WTC11 (cell line): ENCODE data around the gene MFN1. TPM values are rescaled to one million over a fixed set of nuclear protein-coding genes. Genes with fewer than 3 reads are reported as not detected.

Experiments
- ATAC-seq: fragments of 200-7000 bp; cut with Tn5 transposase; 2 replicates; pipeline ENCODE4 v1.10.0; 2021; ENCODE audit warnings: mild to moderate bottlenecking, moderate library complexity
- CTCF ChIA-PET: fragments of 300-600 bp; sonication (Branson Sonifier 250); formaldehyde crosslinking; loops from one replicate; lab custom pipeline; 2021; ENCODE audit warnings: antibody characterized with exemption; lab: Charles Lee
- POLR2A ChIA-PET: fragments of 350-600 bp; sonication (Branson Sonifier 250); formaldehyde crosslinking; loops from one replicate; lab custom pipeline; 2021; ENCODE audit warnings: antibody characterized with exemption; lab: Charles Lee
- DNase-seq: peaks from one replicate; pipeline ENCODE4 v3.0.0; 2021; ENCODE audit warnings: low spot score
- H3K27ac Mint-ChIP-seq: 2 replicates; pipeline ENCODE4 v1.8.0; 2021; ENCODE audit warnings: mixed read lengths
- H3K27me3 Mint-ChIP-seq: 2 replicates; pipeline ENCODE4 v1.8.0; 2021; ENCODE audit warnings: low read depth, mild to moderate bottlenecking, moderate library complexity, mixed read lengths
- H3K36me3 Mint-ChIP-seq: 2 replicates; pipeline ENCODE4 v1.8.0; 2021; ENCODE audit warnings: mixed read lengths
- H3K4me1 Mint-ChIP-seq: 2 replicates; pipeline ENCODE4 v1.8.0; 2022; ENCODE audit warnings: mixed read lengths
- H3K4me3 Mint-ChIP-seq: 2 replicates; pipeline ENCODE4 v1.8.0; 2021; ENCODE audit warnings: mild to moderate bottlenecking, moderate library complexity, mixed read lengths
- H3K9me3 Mint-ChIP-seq: 2 replicates; pipeline ENCODE4 v1.8.0; 2021; ENCODE audit warnings: mixed read lengths
- ATF1 ChIP-seq: sonication (generic); formaldehyde crosslinking; IDR thresholded peaks from 2 replicates; pipeline ENCODE4 v1.8.1; 2023; ENCODE audit warnings: mild to moderate bottlenecking, moderate library complexity, missing genetic modification reagents
- ESRRA ChIP-seq: sonication (generic); formaldehyde crosslinking; IDR thresholded peaks from 2 replicates; pipeline ENCODE4 v1.8.1; 2022; ENCODE audit warnings: mild to moderate bottlenecking, missing genetic modification reagents, borderline replicate concordance
- FOXJ3 ChIP-seq: sonication (generic); formaldehyde crosslinking; IDR thresholded peaks from 2 replicates; pipeline ENCODE4 v1.9.0; 2021; ENCODE audit warnings: missing genetic modification reagents, mild to moderate bottlenecking, borderline replicate concordance
- GRHL2 ChIP-seq: fragments of 250-450 bp; sonication (Bioruptor Pico); IDR thresholded peaks from 2 replicates; pipeline ENCODE4 v1.8.0; 2022; ENCODE audit warnings: mild to moderate bottlenecking, moderate library complexity; ENCODE audit not compliant: insufficient replicate concordance, severe bottlenecking
- IRF2 ChIP-seq: sonication (generic); formaldehyde crosslinking; IDR thresholded peaks from 2 replicates; pipeline ENCODE4 v1.8.0; 2022; ENCODE audit warnings: low read depth, missing genetic modification reagents, borderline replicate concordance
- JAZF1 ChIP-seq: fragments of 250-450 bp; sonication (Bioruptor Pico); IDR thresholded peaks from 2 replicates; pipeline ENCODE4 v1.9.0; 2021; ENCODE audit warnings: moderate library complexity, mild to moderate bottlenecking, inconsistent platforms
- JUN ChIP-seq: sonication (generic); formaldehyde crosslinking; IDR thresholded peaks from 2 replicates; pipeline ENCODE4 v1.8.0; 2023; ENCODE audit warnings: mild to moderate bottlenecking, missing genetic modification reagents
- MYBL2 ChIP-seq: sonication (generic); formaldehyde crosslinking; IDR thresholded peaks from 2 replicates; pipeline ENCODE4 v1.8.1; 2023; ENCODE audit warnings: mild to moderate bottlenecking, moderate library complexity, missing genetic modification reagents
- SMAD3 ChIP-seq: sonication (generic); formaldehyde crosslinking; IDR thresholded peaks from 2 replicates; pipeline ENCODE4 v1.8.0; 2022; ENCODE audit warnings: missing genetic modification reagents, mild to moderate bottlenecking, borderline replicate concordance
- SMAD4 ChIP-seq: sonication (generic); formaldehyde crosslinking; IDR thresholded peaks from 2 replicates; pipeline ENCODE4 v1.8.0; 2022; ENCODE audit warnings: mild to moderate bottlenecking, missing genetic modification reagents
- SP1 ChIP-seq: sonication (generic); formaldehyde crosslinking; conservative IDR thresholded peaks from 2 replicates; pipeline ENCODE4 v1.8.1; 2022; ENCODE audit warnings: missing genetic modification reagents
- TCF7 ChIP-seq: sonication (generic); formaldehyde crosslinking; IDR thresholded peaks from 2 replicates; pipeline ENCODE4 v1.8.0; 2022; ENCODE audit warnings: mild to moderate bottlenecking, low read depth, missing genetic modification reagents, moderate library complexity
- ZNF138 ChIP-seq: sonication (generic); formaldehyde crosslinking; conservative IDR thresholded peaks from 2 replicates; pipeline ENCODE4 v1.8.1; 2022; ENCODE audit warnings: mild to moderate bottlenecking, moderate library complexity, missing genetic modification reagents
- ZNF219 ChIP-seq: sonication (generic); formaldehyde crosslinking; IDR thresholded peaks from 2 replicates; pipeline ENCODE4 v1.8.0; 2023; ENCODE audit warnings: missing genetic modification reagents, mild to moderate bottlenecking, borderline replicate concordance
- total RNA-seq: library from RNA; stranded (reverse); gene quantifications from 3 replicates; pipeline ENCODE4 v1.2.3, GENCODE V29; 2021
- TF ChIP-seq, protein P1 (sequence below): sonication (generic); formaldehyde crosslinking; IDR thresholded peaks from 2 replicates; pipeline ENCODE4 v1.8.1; 2022; ENCODE audit warnings: missing genetic modification reagents, borderline replicate concordance
- TF ChIP-seq, protein P2 (sequence below): sonication (generic); formaldehyde crosslinking; IDR thresholded peaks from 2 replicates; pipeline ENCODE4 v1.8.1; 2022; ENCODE audit warnings: mild to moderate bottlenecking, moderate library complexity, missing genetic modification reagents
- TF ChIP-seq, protein P3 (sequence below): sonication (generic); formaldehyde crosslinking; IDR thresholded peaks from 2 replicates; pipeline ENCODE4 v1.8.1; 2023; ENCODE audit warnings: mild to moderate bottlenecking, missing genetic modification reagents
- TF ChIP-seq, protein P4 (sequence below): fragments of 250-450 bp; sonication (Bioruptor Pico); conservative IDR thresholded peaks from 2 replicates; pipeline ENCODE4 v1.9.0; 2021; ENCODE audit warnings: mild to moderate bottlenecking
- TF ChIP-seq, protein P5 (sequence below): sonication (generic); formaldehyde crosslinking; IDR thresholded peaks from 2 replicates; pipeline ENCODE4 v1.8.0; 2022; ENCODE audit warnings: mild to moderate bottlenecking, missing genetic modification reagents

MFN1 gene
- total RNA-seq, 1 experiment from 2014 or later = 42.7 TPM

DNA sequence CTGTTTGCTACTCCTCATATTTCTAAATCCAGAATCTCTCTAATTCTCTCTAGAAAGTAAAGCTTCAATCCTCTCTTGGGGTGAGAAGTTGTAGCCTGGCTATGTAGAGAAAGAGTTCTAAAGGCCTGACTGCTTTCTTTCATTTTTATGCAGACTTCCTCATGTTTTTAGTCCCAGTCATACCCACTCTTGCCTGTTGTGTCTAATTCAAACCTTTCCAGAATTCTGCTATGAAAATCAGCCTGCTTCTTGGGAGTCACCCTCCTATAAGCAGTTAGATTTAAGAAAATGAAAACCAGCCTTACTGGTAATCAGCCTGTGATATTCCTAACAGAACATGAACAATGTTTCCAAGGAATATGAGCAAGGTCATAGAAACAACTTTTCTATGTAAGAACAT lies 39.5 kb upstream of the MFN1 start (continued):
- TF ChIP-seq, protein P1, sequence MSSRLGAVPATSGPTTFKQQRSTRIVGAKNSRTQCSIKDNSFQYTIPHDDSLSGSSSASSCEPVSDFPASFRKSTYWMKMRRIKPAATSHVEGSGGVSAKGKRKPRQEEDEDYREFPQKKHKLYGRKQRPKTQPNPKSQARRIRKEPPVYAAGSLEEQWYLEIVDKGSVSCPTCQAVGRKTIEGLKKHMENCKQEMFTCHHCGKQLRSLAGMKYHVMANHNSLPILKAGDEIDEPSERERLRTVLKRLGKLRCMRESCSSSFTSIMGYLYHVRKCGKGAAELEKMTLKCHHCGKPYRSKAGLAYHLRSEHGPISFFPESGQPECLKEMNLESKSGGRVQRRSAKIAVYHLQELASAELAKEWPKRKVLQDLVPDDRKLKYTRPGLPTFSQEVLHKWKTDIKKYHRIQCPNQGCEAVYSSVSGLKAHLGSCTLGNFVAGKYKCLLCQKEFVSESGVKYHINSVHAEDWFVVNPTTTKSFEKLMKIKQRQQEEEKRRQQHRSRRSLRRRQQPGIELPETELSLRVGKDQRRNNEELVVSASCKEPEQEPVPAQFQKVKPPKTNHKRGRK (CRISPR knock-in tag) = no peak
- TF ChIP-seq JUN (no peak), ATF1 (no peak), SMAD3 (CRISPR knock-in tag) (no peak), ESRRA (CRISPR knock-in tag) (no peak), GRHL2 (CRISPR knock-in tag) (no peak), SMAD4 (CRISPR knock-in tag) (no peak)
- TF ChIP-seq, protein P2, sequence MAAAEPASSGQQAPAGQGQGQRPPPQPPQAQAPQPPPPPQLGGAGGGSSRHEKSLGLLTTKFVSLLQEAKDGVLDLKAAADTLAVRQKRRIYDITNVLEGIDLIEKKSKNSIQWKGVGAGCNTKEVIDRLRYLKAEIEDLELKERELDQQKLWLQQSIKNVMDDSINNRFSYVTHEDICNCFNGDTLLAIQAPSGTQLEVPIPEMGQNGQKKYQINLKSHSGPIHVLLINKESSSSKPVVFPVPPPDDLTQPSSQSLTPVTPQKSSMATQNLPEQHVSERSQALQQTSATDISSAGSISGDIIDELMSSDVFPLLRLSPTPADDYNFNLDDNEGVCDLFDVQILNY (CRISPR knock-in tag) = no peak

DNA sequence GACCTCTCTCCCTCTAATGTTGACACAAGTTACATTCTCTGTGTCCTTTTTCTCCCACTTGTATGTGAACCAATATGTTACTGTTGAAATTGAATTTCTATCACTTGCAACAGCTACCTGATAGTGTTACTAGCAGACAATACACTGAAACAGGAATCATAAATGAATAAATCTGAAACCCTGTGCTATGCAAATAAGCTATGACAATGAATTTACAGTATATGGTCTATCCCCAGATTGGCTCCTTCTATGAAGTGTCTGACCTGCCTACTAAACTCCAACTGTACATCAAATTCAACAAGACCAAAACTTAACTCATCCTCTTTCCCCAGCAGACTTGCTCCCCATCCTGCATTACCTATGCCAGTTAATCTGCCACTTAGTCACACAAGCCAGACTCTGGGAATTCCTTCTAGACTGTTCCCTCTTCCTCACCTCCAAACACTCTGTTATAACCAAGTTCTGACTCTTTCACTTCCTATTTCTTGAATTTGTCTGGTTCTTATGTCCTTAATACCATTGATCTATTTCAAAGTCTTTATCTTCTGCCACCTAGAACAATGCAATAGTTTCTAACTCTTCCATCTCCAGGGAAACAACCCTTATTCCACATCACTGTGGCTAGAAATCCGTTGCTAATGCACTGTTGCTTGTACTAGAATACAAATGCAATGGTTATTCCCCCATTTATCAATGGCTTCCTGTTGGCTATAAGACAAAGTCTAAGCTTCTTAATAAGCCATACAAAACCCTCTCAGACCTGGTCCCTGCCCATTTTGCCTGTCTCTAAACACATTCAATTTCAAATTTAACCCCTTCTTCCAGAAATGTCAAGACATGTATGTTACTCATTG lies 38.1 kb upstream of the MFN1 start:
- Mint-ChIP-seq H3K4me3 (no peak overlapping the region), H3K36me3 (no peaks in the 10 kb centered on the region), H3K27ac (no peak overlapping the region), H3K4me1 (no peaks in the 10 kb centered on the region), H3K9me3 (no peaks in the 10 kb centered on the region), H3K27me3 (no peaks in the 10 kb centered on the region)
- ChIA-PET POLR2A (no interaction called here), CTCF (no interaction called here)
- ATAC-seq (no peak), DNase-seq (no peak)
- TF ChIP-seq, protein P3, sequence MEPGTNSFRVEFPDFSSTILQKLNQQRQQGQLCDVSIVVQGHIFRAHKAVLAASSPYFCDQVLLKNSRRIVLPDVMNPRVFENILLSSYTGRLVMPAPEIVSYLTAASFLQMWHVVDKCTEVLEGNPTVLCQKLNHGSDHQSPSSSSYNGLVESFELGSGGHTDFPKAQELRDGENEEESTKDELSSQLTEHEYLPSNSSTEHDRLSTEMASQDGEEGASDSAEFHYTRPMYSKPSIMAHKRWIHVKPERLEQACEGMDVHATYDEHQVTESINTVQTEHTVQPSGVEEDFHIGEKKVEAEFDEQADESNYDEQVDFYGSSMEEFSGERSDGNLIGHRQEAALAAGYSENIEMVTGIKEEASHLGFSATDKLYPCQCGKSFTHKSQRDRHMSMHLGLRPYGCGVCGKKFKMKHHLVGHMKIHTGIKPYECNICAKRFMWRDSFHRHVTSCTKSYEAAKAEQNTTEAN (CRISPR knock-in tag) = no peak

DNA sequence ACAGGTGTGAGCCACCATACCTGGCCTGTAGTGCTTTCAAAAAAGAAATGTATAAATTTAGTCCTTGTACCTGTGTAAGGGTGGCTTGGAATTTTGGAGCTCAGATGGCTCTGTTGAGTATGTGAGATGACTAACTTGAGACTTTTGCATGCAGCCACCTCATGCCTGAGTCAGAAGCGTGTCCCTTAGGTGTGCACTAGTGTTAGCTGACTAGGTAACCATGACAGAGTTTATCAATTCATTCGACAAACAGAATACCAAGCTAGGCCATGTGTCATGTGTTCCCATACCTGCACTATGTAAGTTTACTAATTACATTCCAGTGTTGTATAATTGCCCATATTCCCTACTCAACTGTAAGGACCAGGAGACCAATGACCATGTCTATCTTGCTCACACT lies 28.6 kb upstream of the MFN1 start:
- no peaks in the 10 kb centered on the region for H3K9me3 Mint-ChIP-seq
- TF ChIP-seq TCF7 (CRISPR knock-in tag) (no peak), ZNF138 (CRISPR knock-in tag) (no peak), MYBL2 (no peak), JAZF1 (CRISPR knock-in tag) (no peak), ESRRA (CRISPR knock-in tag) (no peak), FOXJ3 (CRISPR knock-in tag) (no peak), IRF2 (CRISPR knock-in tag) (no peak), SP1 (no peak), ZNF219 (no peak)
- TF ChIP-seq, protein P4, sequence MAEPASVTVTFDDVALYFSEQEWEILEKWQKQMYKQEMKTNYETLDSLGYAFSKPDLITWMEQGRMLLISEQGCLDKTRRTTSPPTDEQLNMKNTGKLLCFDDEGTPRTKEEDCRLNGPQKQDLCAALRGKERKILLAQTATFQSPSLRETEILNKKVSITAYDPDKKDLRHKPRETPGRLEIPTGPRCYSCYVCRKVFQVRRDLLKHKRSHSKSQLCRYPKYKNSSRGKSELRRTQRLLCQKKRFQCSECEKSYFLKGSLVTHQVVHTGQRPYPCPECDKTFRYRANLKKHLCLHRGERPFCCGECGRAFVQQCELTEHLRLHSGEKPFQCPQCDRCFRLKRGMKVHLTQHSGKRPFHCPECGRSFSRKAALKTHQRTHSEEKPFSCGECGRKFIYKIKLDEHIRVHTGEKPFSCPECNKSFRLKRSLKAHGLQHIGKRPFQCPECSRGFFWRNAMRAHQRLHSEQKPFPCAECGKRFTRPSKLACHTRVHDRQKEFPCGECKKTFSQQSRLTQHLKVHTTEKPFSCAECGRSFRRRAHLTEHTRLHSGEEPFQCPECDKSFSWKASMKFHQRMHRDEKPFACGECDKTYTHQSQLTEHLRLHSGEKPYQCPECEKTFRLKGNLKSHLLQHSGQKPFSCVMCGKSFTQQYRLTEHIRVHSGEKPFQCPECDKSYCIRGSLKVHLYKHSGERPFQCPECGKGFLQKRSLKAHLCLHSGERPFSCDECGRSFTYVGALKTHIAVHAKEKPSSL (CRISPR knock-in tag) = no peak
- TF ChIP-seq, protein P5, sequence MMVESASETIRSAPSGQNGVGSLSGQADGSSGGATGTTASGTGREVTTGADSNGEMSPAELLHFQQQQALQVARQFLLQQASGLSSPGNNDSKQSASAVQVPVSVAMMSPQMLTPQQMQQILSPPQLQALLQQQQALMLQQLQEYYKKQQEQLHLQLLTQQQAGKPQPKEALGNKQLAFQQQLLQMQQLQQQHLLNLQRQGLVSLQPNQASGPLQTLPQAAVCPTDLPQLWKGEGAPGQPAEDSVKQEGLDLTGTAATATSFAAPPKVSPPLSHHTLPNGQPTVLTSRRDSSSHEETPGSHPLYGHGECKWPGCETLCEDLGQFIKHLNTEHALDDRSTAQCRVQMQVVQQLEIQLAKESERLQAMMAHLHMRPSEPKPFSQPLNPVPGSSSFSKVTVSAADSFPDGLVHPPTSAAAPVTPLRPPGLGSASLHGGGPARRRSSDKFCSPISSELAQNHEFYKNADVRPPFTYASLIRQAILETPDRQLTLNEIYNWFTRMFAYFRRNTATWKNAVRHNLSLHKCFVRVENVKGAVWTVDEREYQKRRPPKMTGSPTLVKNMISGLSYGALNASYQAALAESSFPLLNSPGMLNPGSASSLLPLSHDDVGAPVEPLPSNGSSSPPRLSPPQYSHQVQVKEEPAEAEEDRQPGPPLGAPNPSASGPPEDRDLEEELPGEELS (CRISPR knock-in tag) = no peak
- POLR2A ChIA-PET = no interaction called here
- no peak overlapping the region for H3K27ac Mint-ChIP-seq
- H3K4me1 Mint-ChIP-seq = peaks cover 14% of the 10 kb centered on the region
- CTCF ChIA-PET = no interaction called here
- DNase-seq = no peak
- no peaks in the 10 kb centered on the region for H3K36me3 Mint-ChIP-seq
- H3K27me3 Mint-ChIP-seq = no peaks in the 10 kb centered on the region
- no peak overlapping the region for H3K4me3 Mint-ChIP-seq
- ATAC-seq = no peak
